Muscle layer of duodenum (tissue), 2 donors: ENCODE measurements around the gene PYCARD.

ENCODE experiments used
- H3K27ac ChIP-seq: one replicate; pipeline ENCODE4 v1.7.0; 2013; ENCODE audit warnings: mild to moderate bottlenecking, low read length
- H3K27me3 ChIP-seq: one replicate; pipeline ENCODE4 v1.7.0; 2013; ENCODE audit warnings: low read depth, mild to moderate bottlenecking, control low read depth, low read length
- H3K36me3 ChIP-seq, 2 donors: one replicate each; pipeline ENCODE4 v1.7.0; 2013; ENCODE audit warnings: low read length in 2 of 2, control low read depth in 1 of 2, mild to moderate bottlenecking in 1 of 2; ENCODE audit not compliant: insufficient read depth in 2 of 2, control insufficient read depth in 1 of 2
- H3K4me1 ChIP-seq, 2 donors: one replicate each; pipeline ENCODE4 v1.7.0; 2013; ENCODE audit warnings: low read length in 2 of 2, mild to moderate bottlenecking in 2 of 2, control low read depth in 1 of 2, moderate library complexity in 1 of 2; ENCODE audit not compliant: insufficient read depth in 2 of 2, control insufficient read depth in 1 of 2
- H3K4me3 ChIP-seq, 2 donors: one replicate each; pipeline ENCODE4 v1.7.0; 2013; ENCODE audit warnings: low read length in 2 of 2, low read depth in 1 of 2, mild to moderate bottlenecking in 1 of 2
- H3K9me3 ChIP-seq, 2 donors: one replicate each; pipeline ENCODE4 v1.7.0; 2013; ENCODE audit warnings: low read length in 2 of 2, control low read depth in 1 of 2, mild to moderate bottlenecking in 1 of 2; ENCODE audit not compliant: control insufficient read depth in 1 of 2
- donor health status: healthy.

Gene PYCARD

DNA sequence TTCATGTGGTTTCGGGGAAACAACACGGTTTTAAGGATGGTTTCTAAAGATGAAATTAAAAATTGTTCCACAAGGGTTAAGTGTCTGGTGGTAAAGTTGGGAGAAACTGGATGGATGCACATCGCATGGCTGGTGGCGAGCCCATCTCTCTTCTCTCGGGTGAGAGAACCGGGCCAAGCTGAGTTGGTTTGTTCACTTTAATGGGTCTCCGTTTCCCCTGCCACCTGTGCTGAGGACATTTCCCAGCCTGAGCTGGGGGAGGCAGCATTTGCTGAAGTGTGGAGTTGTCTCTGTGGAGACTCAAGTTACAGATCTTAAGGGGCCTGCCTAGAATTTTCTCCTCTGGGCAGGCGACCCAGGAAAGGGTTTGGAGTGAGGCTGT, 14.8 kb downstream of the PYCARD start:
- Histone ChIP-seq H3K4me1 (peaks cover 8 to 13% of the 10 kb centered on the region in 2 donors), H3K4me3 (no peak overlapping the region), H3K27ac (no peak overlapping the region), H3K27me3 (no peaks in the 10 kb centered on the region), H3K9me3 (no peaks in the 10 kb centered on the region), H3K36me3 (peaks cover 94 to 95% of the 10 kb centered on the region in 2 donors)

- no peaks in the 10 kb centered on the region for H3K27me3 ChIP-seq
- no peak overlapping the region for H3K4me3 ChIP-seq
- no peaks in the 10 kb centered on the region for H3K9me3 ChIP-seq
- H3K27ac ChIP-seq = no peak overlapping the region
- H3K36me3 ChIP-seq = peaks cover 89 to 98% of the 10 kb centered on the region in 2 donors
- peaks cover 13 to 20% of the 10 kb centered on the region in 2 donors for H3K4me1 ChIP-seq
Measured at GRCh38 chr16:31186930-31187807, 15.4 kb downstream of the PYCARD start.

GRCh38 chr16:31186176-31186575, 16.4 kb downstream of the PYCARD start:
- H3K4me3 ChIP-seq = no peak overlapping the region
- peaks cover 17 to 30% of the 10 kb centered on the region in 2 donors for H3K4me1 ChIP-seq
- no peak overlapping the region for H3K27ac ChIP-seq
- no peaks in the 10 kb centered on the region for H3K9me3 ChIP-seq
- H3K36me3 ChIP-seq = peaks cover 80 to 88% of the 10 kb centered on the region in 2 donors
- no peaks in the 10 kb centered on the region for H3K27me3 ChIP-seq

DNA sequence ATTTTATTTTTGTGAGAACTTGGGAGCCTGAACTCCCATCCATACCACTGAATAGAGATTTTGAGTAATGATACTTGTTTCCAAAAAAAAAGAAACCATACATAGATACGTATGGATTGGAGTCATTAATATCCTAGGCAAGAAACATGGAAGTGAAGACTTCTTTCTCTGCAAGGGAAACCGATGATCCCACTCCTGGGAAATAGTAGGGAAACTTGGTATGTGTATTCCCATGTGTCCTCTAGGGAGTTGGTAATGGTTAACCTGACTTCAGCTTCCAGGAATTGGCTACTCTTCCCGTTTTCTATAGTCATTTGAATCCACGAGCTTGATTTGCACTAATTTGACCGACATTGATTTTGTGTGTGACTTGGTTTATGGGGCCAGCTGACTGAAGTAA, 17.2 kb downstream of the PYCARD start:
- Histone ChIP-seq H3K27me3 (no peaks in the 10 kb centered on the region), H3K9me3 (no peaks in the 10 kb centered on the region), H3K4me3 (no peak overlapping the region), H3K4me1 (peaks cover 17 to 31% of the 10 kb centered on the region in 2 donors), H3K27ac (no peak overlapping the region), H3K36me3 (peaks cover 73 to 79% of the 10 kb centered on the region in 2 donors)

DNA sequence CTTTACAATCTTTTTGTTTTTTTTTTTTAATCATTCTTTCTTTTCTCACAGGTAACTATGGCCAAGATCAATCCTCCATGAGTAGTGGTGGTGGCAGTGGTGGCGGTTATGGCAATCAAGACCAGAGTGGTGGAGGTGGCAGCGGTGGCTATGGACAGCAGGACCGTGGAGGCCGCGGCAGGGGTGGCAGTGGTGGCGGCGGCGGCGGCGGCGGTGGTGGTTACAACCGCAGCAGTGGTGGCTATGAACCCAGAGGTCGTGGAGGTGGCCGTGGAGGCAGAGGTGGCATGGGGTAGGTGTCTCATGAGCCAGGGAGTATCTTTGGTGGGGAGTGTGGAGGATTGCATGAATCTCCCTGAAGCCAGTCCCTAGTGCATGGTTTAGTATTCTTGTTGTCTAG, 17.7 kb downstream of the PYCARD start:
- H3K4me1 ChIP-seq = peaks cover 17 to 31% of the 10 kb centered on the region in 2 donors
- peaks cover 72 to 75% of the 10 kb centered on the region in 2 donors for H3K36me3 ChIP-seq
- H3K9me3 ChIP-seq = no peaks in the 10 kb centered on the region
- no peaks in the 10 kb centered on the region for H3K27me3 ChIP-seq
- H3K27ac ChIP-seq = no peak overlapping the region
- H3K4me3 ChIP-seq = no peak overlapping the region

GRCh38 chr16:31183432-31184428, 18.8 kb downstream of the PYCARD start:
- Histone ChIP-seq H3K27me3 (no peaks in the 10 kb centered on the region), H3K4me1 (peaks cover 17 to 31% of the 10 kb centered on the region in 2 donors), H3K36me3 (peaks cover 60 to 63% of the 10 kb centered on the region in 2 donors), H3K27ac (no peak overlapping the region), H3K9me3 (no peaks in the 10 kb centered on the region), H3K4me3 (no peak overlapping the region)

DNA sequence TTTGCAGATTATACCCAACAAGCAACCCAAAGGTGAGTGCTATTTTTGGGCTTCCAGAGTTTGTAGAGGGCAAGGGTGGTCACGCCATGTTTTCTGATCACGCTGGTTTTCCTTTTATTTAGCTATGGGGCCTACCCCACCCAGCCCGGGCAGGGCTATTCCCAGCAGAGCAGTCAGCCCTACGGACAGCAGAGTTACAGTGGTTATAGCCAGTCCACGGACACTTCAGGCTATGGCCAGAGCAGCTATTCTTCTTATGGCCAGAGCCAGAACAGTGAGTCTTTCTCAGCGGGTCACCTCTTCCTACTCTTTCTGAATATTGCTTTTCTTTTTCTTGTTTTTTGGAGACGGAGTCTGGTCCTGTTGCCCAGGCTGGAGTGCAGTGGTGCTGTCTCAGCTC, 20.2 kb downstream of the PYCARD start:
- H3K27ac ChIP-seq = peak overlapping the region; percentile 39
- H3K36me3 ChIP-seq = peaks cover 47 to 50% of the 10 kb centered on the region in 2 donors
- H3K9me3 ChIP-seq = no peaks in the 10 kb centered on the region
- no peaks in the 10 kb centered on the region for H3K27me3 ChIP-seq
- peaks cover 17 to 31% of the 10 kb centered on the region in 2 donors for H3K4me1 ChIP-seq
- peak overlapping the region; percentile 37 to 93 for H3K4me3 ChIP-seq

- peaks cover 17 to 31% of the 10 kb centered on the region in 2 donors for H3K4me1 ChIP-seq
- peak overlapping the region; percentile 56 for H3K27ac ChIP-seq
- H3K36me3 ChIP-seq = peaks cover 36 to 39% of the 10 kb centered on the region in 2 donors
- peak overlapping the region; percentile 83 to 93 for H3K4me3 ChIP-seq
- no peaks in the 10 kb centered on the region for H3K27me3 ChIP-seq
- H3K9me3 ChIP-seq = no peaks in the 10 kb centered on the region
Measured at GRCh38 chr16:31181102-31181830, 21.3 kb downstream of the PYCARD start.

GRCh38 chr16:31179747-31180459, 22.7 kb downstream of the PYCARD start, which contains the start of gene FUS:
Gene FUS, plus strand, starts transcription at chr16:31180139. Its CDS starts 76 bp downstream, at chr16:31180215.
- Histone ChIP-seq H3K4me3 (peak within 1 kb of the TSS; percentile 83 to 93), H3K4me1 (peaks cover 17 to 31% of the 10 kb centered on the region in 2 donors), H3K36me3 (peaks cover 22 to 26% of the 10 kb centered on the region in 2 donors), H3K9me3 (no peaks in the 10 kb centered on the region), H3K27ac (peak within 1 kb of the TSS; percentile 94), H3K27me3 (no peaks in the 10 kb centered on the region)

DNA sequence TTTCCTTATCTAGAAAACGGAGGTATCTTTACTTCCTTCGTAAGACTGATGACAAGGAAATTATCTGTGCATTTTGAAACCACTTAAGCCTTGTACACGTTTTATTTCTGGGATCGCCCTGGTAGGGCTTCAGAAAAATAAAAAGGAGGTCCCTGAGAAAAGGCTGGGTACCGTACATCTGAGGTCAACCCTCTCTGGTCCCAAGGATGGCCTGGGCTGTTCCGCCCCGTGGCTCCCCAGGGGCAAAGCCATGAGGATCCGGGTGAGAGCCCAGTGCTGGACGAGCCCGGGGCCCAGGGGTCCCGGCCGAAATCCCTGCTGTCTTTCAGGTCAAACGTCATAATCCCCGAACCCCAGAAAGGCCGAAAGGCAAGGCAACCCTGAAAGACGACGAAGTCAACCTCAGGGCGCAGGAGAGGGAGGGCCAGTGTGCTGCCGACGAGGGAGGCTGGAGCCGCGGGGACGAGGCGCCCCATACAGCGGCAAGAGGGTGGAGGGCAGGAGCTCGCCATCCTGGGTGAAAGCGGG, 23.3 kb downstream of the PYCARD start:
- peaks cover 17 to 31% of the 10 kb centered on the region in 2 donors for H3K4me1 ChIP-seq
- H3K4me3 ChIP-seq = peak overlapping the region; percentile 83 to 93
- no peaks in the 10 kb centered on the region for H3K27me3 ChIP-seq
- H3K9me3 ChIP-seq = no peaks in the 10 kb centered on the region
- H3K36me3 ChIP-seq = peaks cover 16 to 21% of the 10 kb centered on the region in 2 donors
- peak overlapping the region; percentile 94 for H3K27ac ChIP-seq
